HG03571 (cell line): ENCODE measurements around the gene FCGR3B.
"Not testable (repeated sequence)": the region's sequence is repeated elsewhere in the genome, so short reads cannot be mapped to it uniquely, and the experiment has no call there.

ENCODE experiments used
- ATAC-seq: cut with Tn5 transposase; IDR thresholded peaks from one replicate; pipeline ENCODE4 v1.9.1; 2021; ENCODE audit not compliant: unreplicated experiment

FCGR3B gene

GRCh38 chr1:161631076-161631475 is at the start of gene FCGR3B:
Gene FCGR3B, minus strand, starts transcription at chr1:161631176. Its CDS starts 82 bp downstream, at chr1:161631094.
- ATAC-seq, result no peak

- ATAC-seq, result no peak
These were observed 47.5 kb upstream of the FCGR3B start for GRCh38 chr1:161678500-161678899.

- ATAC-seq, result no peak
These were observed 46.1 kb upstream of the FCGR3B start for GRCh38 chr1:161676958-161677689.

GRCh38 chr1:161676441-161676840 is 45.5 kb upstream of the FCGR3B start:
- no peak for ATAC-seq

- not testable (repeated sequence) for ATAC-seq
These were observed 43.9 kb upstream of the FCGR3B start for GRCh38 chr1:161674908-161675307.

GRCh38 chr1:161674447-161674846 is 43.5 kb upstream of the FCGR3B start:
- not testable (repeated sequence) for ATAC-seq

GRCh38 chr1:161673437-161673836 is 42.5 kb upstream of the FCGR3B start:
- not testable (repeated sequence) for ATAC-seq

GRCh38 chr1:161671045-161672020 is 40.4 kb upstream of the FCGR3B start:
- not testable (repeated sequence) for ATAC-seq

GRCh38 chr1:161664689-161665088 is 33.7 kb upstream of the FCGR3B start:
- ATAC-seq, result not testable (repeated sequence)

- peak; percentile 15 for ATAC-seq
These were observed 32.6 kb upstream of the FCGR3B start for GRCh38 chr1:161663569-161663968.

GRCh38 chr1:161662684-161663339 is 31.8 kb upstream of the FCGR3B start, which contains the start of gene FCGR2B:
Gene FCGR2B, plus strand, starts transcription at chr1:161663143. Its CDS starts 99 bp downstream, at chr1:161663242.
- ATAC-seq, result peak; percentile 58

- ATAC-seq, result not testable (repeated sequence)
These were observed 30.8 kb upstream of the FCGR3B start for GRCh38 chr1:161661660-161662311.

GRCh38 chr1:161658524-161658923 is 27.5 kb upstream of the FCGR3B start:
- ATAC-seq, result not testable (repeated sequence)

- not testable (repeated sequence) for ATAC-seq
These were observed 23.0 kb upstream of the FCGR3B start for GRCh38 chr1:161653971-161654370.

GRCh38 chr1:161653541-161653940 is 22.6 kb upstream of the FCGR3B start:
- not testable (repeated sequence) for ATAC-seq

GRCh38 chr1:161647507-161648360 is 16.8 kb upstream of the FCGR3B start:
- not testable (repeated sequence) for ATAC-seq

GRCh38 chr1:161644855-161645254 is 13.9 kb upstream of the FCGR3B start:
- ATAC-seq, result not testable (repeated sequence)

- not testable (repeated sequence) for ATAC-seq
These were observed 12.7 kb upstream of the FCGR3B start for GRCh38 chr1:161643481-161644208.

- not testable (repeated sequence) for ATAC-seq
These were observed 11.7 kb upstream of the FCGR3B start for GRCh38 chr1:161642697-161643096.
